GM19023 (cell line): ENCODE results near the gene SLC26A11.
"Not testable (repeated sequence)": the region's sequence is repeated elsewhere in the genome, so short reads cannot be mapped to it uniquely, and the experiment has no call there.

Source experiments
- ATAC-seq: cut with Tn5 transposase; IDR thresholded peaks from one replicate; pipeline ENCODE4 v1.9.1; 2021; ENCODE audit warnings: mild to moderate bottlenecking, moderate library complexity; ENCODE audit not compliant: unreplicated experiment

The SLC26A11 gene

GRCh38 chr17:80299350-80300100, 79.3 kb downstream of the SLC26A11 start:
- ATAC-seq = not testable (repeated sequence)

GRCh38 chr17:80300756-80301155, 80.5 kb downstream of the SLC26A11 start:
- ATAC-seq = not testable (repeated sequence)
